ENCODE data around the gene ZNF524.

Gene ZNF524

GRCh38 chr19:55586976-55587668 lies 13.0 kb upstream of the ZNF524 start:
- TF ChIP-seq, protein P1, sequence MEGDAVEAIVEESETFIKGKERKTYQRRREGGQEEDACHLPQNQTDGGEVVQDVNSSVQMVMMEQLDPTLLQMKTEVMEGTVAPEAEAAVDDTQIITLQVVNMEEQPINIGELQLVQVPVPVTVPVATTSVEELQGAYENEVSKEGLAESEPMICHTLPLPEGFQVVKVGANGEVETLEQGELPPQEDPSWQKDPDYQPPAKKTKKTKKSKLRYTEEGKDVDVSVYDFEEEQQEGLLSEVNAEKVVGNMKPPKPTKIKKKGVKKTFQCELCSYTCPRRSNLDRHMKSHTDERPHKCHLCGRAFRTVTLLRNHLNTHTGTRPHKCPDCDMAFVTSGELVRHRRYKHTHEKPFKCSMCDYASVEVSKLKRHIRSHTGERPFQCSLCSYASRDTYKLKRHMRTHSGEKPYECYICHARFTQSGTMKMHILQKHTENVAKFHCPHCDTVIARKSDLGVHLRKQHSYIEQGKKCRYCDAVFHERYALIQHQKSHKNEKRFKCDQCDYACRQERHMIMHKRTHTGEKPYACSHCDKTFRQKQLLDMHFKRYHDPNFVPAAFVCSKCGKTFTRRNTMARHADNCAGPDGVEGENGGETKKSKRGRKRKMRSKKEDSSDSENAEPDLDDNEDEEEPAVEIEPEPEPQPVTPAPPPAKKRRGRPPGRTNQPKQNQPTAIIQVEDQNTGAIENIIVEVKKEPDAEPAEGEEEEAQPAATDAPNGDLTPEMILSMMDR (IDR thresholded peaks at IDR 0.05; ENCODE audit: low read depth, low read length), result no peak
- H3K4me3 ChIP-seq (ENCODE audit: low read depth, low read length), result peak overlapping the region; percentile 63
- H3K9me3 ChIP-seq (ENCODE audit: severe bottlenecking), result no peaks in the 10 kb centered on the region
- peaks cover 3% of the 10 kb centered on the region for H3K36me3 ChIP-seq
- peak; percentile 96 for DNase-seq
- H3K27me3 ChIP-seq (ENCODE audit: insufficient read depth, low read depth, severe bottlenecking), result no peaks in the 10 kb centered on the region
- peak overlapping the region; percentile 85 for H3K27ac ChIP-seq

DNA sequence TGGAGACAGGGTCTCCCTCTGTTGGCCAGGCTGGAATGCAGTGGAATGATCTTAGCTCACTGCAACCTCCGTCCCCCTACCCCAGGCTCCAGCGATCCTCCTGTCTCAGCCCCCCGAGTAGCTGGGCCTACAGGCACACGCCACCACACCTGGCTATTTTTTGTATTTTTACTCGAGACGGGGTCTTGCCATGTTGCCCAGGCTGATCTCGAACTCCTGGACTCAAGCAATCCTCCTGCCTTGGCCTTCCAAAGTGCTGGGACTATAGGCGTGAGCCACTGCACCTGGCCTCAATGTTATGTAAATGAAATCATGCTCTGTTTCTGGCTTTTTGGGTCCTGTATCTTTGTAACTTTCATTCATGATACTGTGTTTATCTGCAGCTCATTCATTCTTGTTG lies 11.3 kb upstream of the ZNF524 start:
- no peak overlapping the region for H3K4me3 ChIP-seq (ENCODE audit: low read depth, low read length)
- H3K36me3 ChIP-seq, result peaks cover 14% of the 10 kb centered on the region
- no peak overlapping the region for H3K27ac ChIP-seq
- TF ChIP-seq, protein P1 (IDR thresholded peaks at IDR 0.05; ENCODE audit: low read depth, low read length), result no peak
- no peak for DNase-seq
- no peaks in the 10 kb centered on the region for H3K9me3 ChIP-seq (ENCODE audit: severe bottlenecking)
- no peaks in the 10 kb centered on the region for H3K27me3 ChIP-seq (ENCODE audit: insufficient read depth, low read depth, severe bottlenecking)

- H3K27ac ChIP-seq, result no peak overlapping the region
- no peak for DNase-seq
- TF ChIP-seq, protein P1 (IDR thresholded peaks at IDR 0.05; ENCODE audit: low read depth, low read length), result no peak
- H3K36me3 ChIP-seq, result peaks cover 20% of the 10 kb centered on the region
- no peaks in the 10 kb centered on the region for H3K9me3 ChIP-seq (ENCODE audit: severe bottlenecking)
- H3K4me3 ChIP-seq (ENCODE audit: low read depth, low read length), result no peak overlapping the region
- no peaks in the 10 kb centered on the region for H3K27me3 ChIP-seq (ENCODE audit: insufficient read depth, low read depth, severe bottlenecking)
Observed at GRCh38 chr19:55590109-55590508, 10.0 kb upstream of the ZNF524 start.

- no peak for DNase-seq
- Histone ChIP-seq H3K9me3 (ENCODE audit: severe bottlenecking) (no peaks in the 10 kb centered on the region), H3K27ac (no peak overlapping the region)
Observed at GRCh38 chr19:55590617-55591016, 9.5 kb upstream of the ZNF524 start.

GRCh38 chr19:55591555-55591954 lies 8.5 kb upstream of the ZNF524 start:
- H3K27ac ChIP-seq, result no peak overlapping the region
- no peak for DNase-seq
- H3K9me3 ChIP-seq (ENCODE audit: severe bottlenecking), result no peaks in the 10 kb centered on the region
- TF ChIP-seq, protein P1 (IDR thresholded peaks at IDR 0.05; ENCODE audit: low read depth, low read length), result no peak
- H3K36me3 ChIP-seq, result peaks cover 35% of the 10 kb centered on the region
- no peaks in the 10 kb centered on the region for H3K27me3 ChIP-seq (ENCODE audit: insufficient read depth, low read depth, severe bottlenecking)
- H3K4me3 ChIP-seq (ENCODE audit: low read depth, low read length), result no peak overlapping the region

More at GRCh38 chr19:55590617-55591016, 9.5 kb upstream of the ZNF524 start:
- H3K27me3 ChIP-seq (ENCODE audit: insufficient read depth, low read depth, severe bottlenecking), result no peaks in the 10 kb centered on the region
- no peak overlapping the region for H3K4me3 ChIP-seq (ENCODE audit: low read depth, low read length)
- TF ChIP-seq, protein P1 (IDR thresholded peaks at IDR 0.05; ENCODE audit: low read depth, low read length), result no peak
- peaks cover 26% of the 10 kb centered on the region for H3K36me3 ChIP-seq

Measured in WERI-Rb-1 (cell line).